Uterus (tissue), 2 donors: ENCODE measurements around the gene FOXN3.

Experiments
- CTCF ChIP-seq, 4 experiments: fragments of 200-600 bp in 2 of 4; fragments of 450-650 bp in 2 of 4; sonication (generic) in 2 of 4; IDR thresholded peaks; one replicate each; pipeline ENCODE4 v1.5.1; 2016 to 2019; ENCODE audit warnings: antibody characterized with exemption in 4 of 4, mild to moderate bottlenecking in 2 of 4, moderate library complexity in 1 of 4
- POLR2A ChIP-seq, 2 donors: fragments of 450-650 bp; IDR thresholded peaks; one replicate each; pipeline ENCODE4 v1.6.1; 2016; ENCODE audit warnings: antibody characterized with exemption in 2 of 2, mild to moderate bottlenecking in 1 of 2, moderate library complexity in 1 of 2

- TF ChIP-seq CTCF (IDR thresholded peaks at IDR 0.05), result no peak
- TF ChIP-seq POLR2A (IDR thresholded peaks at IDR 0.05), result no peak
Observed at GRCh38 chr14:89178376-89178775, 238.7 kb downstream of the FOXN3 start.
